HepG2 (cell line): ENCODE results near the gene CA9. TPM values are rescaled to one million over a fixed set of nuclear protein-coding genes. Genes with fewer than 3 reads are reported as not detected.

ENCODE experiments used
- ATAC-seq: fragments of 200-7000 bp; cut with Tn5 transposase; 3 replicates; pipeline ENCODE4 v1.9.1; 2020; ENCODE audit warnings: mild to moderate bottlenecking, moderate library complexity
- BruUV-seq: library from RNA; stranded (reverse); fragments of 400-500 nt; replicated peaks from 2 replicates; lab custom pipeline; 2021; lab: Mats Ljungman, UMichigan
- CTCF ChIA-PET: fragments of 300-600 bp; formaldehyde crosslinking; extraction: SDS; loops from one replicate; lab custom pipeline; 2021; ENCODE audit warnings: low total read pairs, inconsistent platforms, low intra/inter-chr PET ratio; lab: Yijun Ruan, JAX
- POLR2A ChIA-PET: fragments of 350-600 bp; sonication (Branson Sonifier 250); formaldehyde crosslinking; loops from one replicate; lab custom pipeline; 2020; ENCODE audit warnings: antibody characterized with exemption, inconsistent platforms; lab: Yijun Ruan, JAX
- DNase-seq: peaks from one replicate; pipeline ENCODE4 v3.0.0-alpha.2; 2015; ENCODE audit warnings: low spot score
- FAIRE-seq: peaks from 3 replicates; lab custom pipeline; 2011; peaks lifted over from hg19 to GRCh38; lab: Jason Lieb, UNC
- H2AFZ ChIP-seq: one replicate; pipeline ENCODE4 v1.6.1; 2011; ENCODE audit warnings: low read length, inconsistent platforms
- H3K27ac ChIP-seq: fragments of 300-600 bp; 3 replicates; pipeline ENCODE4 v1.8.0; 2011; ENCODE audit warnings: mixed run types, mild to moderate bottlenecking, mixed read lengths, low read length, inconsistent platforms; ENCODE audit not compliant: insufficient read depth; ENCODE audit errors: extremely low read length
- H3K27me3 ChIP-seq, 2 experiments: fragments of 200-600 bp in 1 of 2; 2 replicates in 1 of 2; 3 replicates in 1 of 2; pipeline versions ENCODE4 v1.6.0 to v1.8.0; 2011; ENCODE audit warnings: low read length in 2 of 2, mild to moderate bottlenecking in 2 of 2, moderate library complexity in 2 of 2, inconsistent platforms in 1 of 2; ENCODE audit not compliant: insufficient read depth in 2 of 2, control insufficient read depth in 1 of 2
- H3K36me3 ChIP-seq, 2 experiments: fragments of 200-600 bp in 1 of 2; replicated peaks in 1 of 2; 2 replicates in 1 of 2; 3 replicates in 1 of 2; pipeline versions ENCODE4 v1.5.1 to v1.8.0; 2011; ENCODE audit warnings: low read length in 2 of 2, inconsistent platforms in 1 of 2; ENCODE audit not compliant: insufficient read depth in 2 of 2, control insufficient read depth in 1 of 2
- H3K4me1 ChIP-seq: 2 replicates; pipeline ENCODE4 v1.5.1; 2012; ENCODE audit warnings: low read length, inconsistent platforms; ENCODE audit not compliant: insufficient read depth
- H3K4me2 ChIP-seq: 2 replicates; pipeline ENCODE4 v1.6.0; 2011; ENCODE audit warnings: low read depth, low read length, inconsistent platforms
- H3K4me3 ChIP-seq, 3 experiments: fragments of 200-600 bp in 1 of 3; sonication (generic), shearing (Covaris generic) in 1 of 3; replicated peaks in 1 of 3; 2 replicates each; pipeline ENCODE4 v1.5.1; 2011 to 2016; ENCODE audit warnings: low read length in 3 of 3, inconsistent platforms in 2 of 3, low read depth in 2 of 3, mild to moderate bottlenecking in 2 of 3, control low read depth in 1 of 3, mixed read lengths in 1 of 3; ENCODE audit not compliant: insufficient read depth in 1 of 3
- H3K79me2 ChIP-seq: one replicate; pipeline ENCODE4 v1.6.1; 2011; ENCODE audit warnings: low read length, inconsistent platforms; ENCODE audit not compliant: insufficient read depth
- H3K9ac ChIP-seq: 2 replicates; pipeline ENCODE4 v1.6.0; 2011; ENCODE audit warnings: mild to moderate bottlenecking, low read depth, low read length, inconsistent platforms; ENCODE audit not compliant: insufficient read depth
- H3K9me3 ChIP-seq: 2 replicates; pipeline ENCODE4 v1.5.1; 2012; ENCODE audit warnings: mild to moderate bottlenecking, low read length
- H4K20me1 ChIP-seq: 2 replicates; pipeline ENCODE4 v1.6.0; 2011; ENCODE audit warnings: inconsistent platforms, mild to moderate bottlenecking, low read length, moderate library complexity; ENCODE audit not compliant: insufficient read depth
- CSRNP2 ChIP-seq: sonication (generic); formaldehyde crosslinking; conservative IDR thresholded peaks from 2 replicates; pipeline ENCODE4 v1.8.0; 2022; ENCODE audit warnings: low read depth, missing genetic modification reagents
- FOSL2 ChIP-seq: sonication (generic); formaldehyde crosslinking; IDR thresholded peaks from 2 replicates; pipeline ENCODE4 v1.4.0; 2020; ENCODE audit warnings: missing genetic modification reagents
- HNF1B ChIP-seq: sonication (generic); formaldehyde crosslinking; IDR thresholded peaks from 2 replicates; pipeline ENCODE4 v1.5.1; 2020; ENCODE audit warnings: mild to moderate bottlenecking, moderate library complexity, missing genetic modification reagents
- IKZF5 ChIP-seq: IDR thresholded peaks from 2 replicates; pipeline ENCODE4 v1.6.1; 2018; ENCODE audit warnings: missing genetic modification reagents, mild to moderate bottlenecking, missing compliant biosample characterization
- POGK ChIP-seq: sonication (generic); formaldehyde crosslinking; conservative IDR thresholded peaks from 2 replicates; pipeline ENCODE4 v1.8.0; 2022; ENCODE audit warnings: mild to moderate bottlenecking, moderate library complexity, missing genetic modification reagents
- ZBTB34 ChIP-seq: sonication (generic); formaldehyde crosslinking; IDR thresholded peaks from 2 replicates; pipeline ENCODE4 v1.8.0; 2022; ENCODE audit warnings: mild to moderate bottlenecking, missing genetic modification reagents
- ZNF547 ChIP-seq: sonication (generic); formaldehyde crosslinking; IDR thresholded peaks from 2 replicates; pipeline ENCODE4 v1.5.1; 2020; ENCODE audit warnings: mild to moderate bottlenecking, missing genetic modification reagents
- ZNF703 ChIP-seq: sonication (generic); formaldehyde crosslinking; IDR thresholded peaks from 2 replicates; pipeline ENCODE4 v1.5.1; 2020; ENCODE audit warnings: missing genetic modification reagents, mild to moderate bottlenecking, moderate library complexity, borderline replicate concordance
- WGBS: methylation state at CpG from one replicate; pipeline ENCODE4 v1.1.6; 2017; ENCODE audit warnings: low lambda C conversion rate; 5-methylcytosine and 5-hydroxymethylcytosine counted together
- in situ Hi-C: cut with HindIII; loops from 2 replicates; pipeline ENCODE4 v1.10.0; 2017; ENCODE audit warnings: low pct_unique_long_range_greater_than_20kb; ENCODE audit not compliant: extremely low pct_ligation_motif_present
- intact Hi-C: fragments of 100-400 bp; cut with micrococcal nuclease; formaldehyde crosslinking; loops from one replicate; pipeline ENCODE4 v1.10.0; 2022; ENCODE audit not compliant: unreplicated experiment
- polyA plus RNA-seq, 8 experiments: library from polyadenylated mRNA; depleted of rRNA in 3 of 8; stranded (reverse) in 7 of 8; unstranded in 1 of 8; fragments of >200 nt; fragmentation: Illumina TruSeq in 4 of 8; extraction: Trizol in 4 of 8; gene quantifications; 2 replicates each; pipeline versions ENCODE4 v1.2.1 to v1.2.3, GENCODE V29; 2011 to 2016; ENCODE audit warnings: low read depth in 4 of 8, missing spikeins in 1 of 8, mixed read lengths in 1 of 8; ENCODE audit not compliant: insufficient read depth in 1 of 8
- total RNA-seq, 5 experiments: library from RNA; depleted of rRNA; stranded (reverse); fragments of >200 nt; fragmentation: Illumina TruSeq; extraction: Trizol; gene quantifications; 2 replicates each; pipeline ENCODE4 v1.2.3, GENCODE V29; 2016; ENCODE audit warnings: low read depth in 1 of 5

Gene CA9
- total and polyA plus RNA-seq, 2 of the 13 experiments (the other 11 are each of a cell fraction or from before 2014, with no cell fraction given) = 0.13 to 152 TPM

- H2AFZ ChIP-seq = no peak overlapping the region
- peak; percentile 37 for FAIRE-seq
- H3K4me2 ChIP-seq = no peak overlapping the region
- no peak for DNase-seq
- H3K9ac ChIP-seq = no peak overlapping the region
- H3K4me1 ChIP-seq = peaks cover 26% of the 10 kb centered on the region
- no peaks in the 10 kb centered on the region for H3K9me3 ChIP-seq
- POLR2A ChIA-PET = interaction anchor here (0.6 to 2.3 kb wide), 11 partner anchors 8 to 61 kb away, joined by 3 to 12 read pairs (median 8); partner anchors contain the start of genes ARHGEF39, CA9, CCDC107 and CREB3
- no peak overlapping the region for H3K4me3 ChIP-seq
- BruUV-seq = no TSS peak
- H4K20me1 ChIP-seq = no peaks in the 10 kb centered on the region
- ATAC-seq = no peak; the same call in 2 of the 3 replicates
- peaks cover 23 to 43% of the 10 kb centered on the region in 2 experiments; a peak in 4 of 5 replicates for H3K36me3 ChIP-seq
- in situ Hi-C loops = loop anchor here (5.0 kb wide), 1 partner anchor 34 kb away; no protein-coding TSS in a partner anchor
- TF ChIP-seq ZNF547 (CRISPR knock-in tag) (no peak), ZBTB34 (CRISPR knock-in tag) (no peak), ZNF703 (CRISPR knock-in tag) (no peak), POGK (no peak), CSRNP2 (no peak), IKZF5 (CRISPR knock-in tag) (no peak), HNF1B (CRISPR knock-in tag) (0 out of 2 replicates have a peak, but pooled peaks have one; percentile 30), FOSL2 (0 out of 2 replicates have a peak, but pooled peaks have one; percentile 17)
- TF ChIP-seq, all 625 proteins: peak for 2
- CTCF ChIA-PET = interaction anchor here (1.5 kb wide), 2 partner anchors 31 to 38 kb away, joined by 5 to 9 read pairs; partner anchors contain the start of genes ARHGEF39, CCDC107 and RMRP
- H3K27me3 ChIP-seq = no peaks in the 10 kb centered on the region
- no peaks in the 10 kb centered on the region for H3K79me2 ChIP-seq
- WGBS = 72% methylated on average over 3 of the region's 3 CpGs
- intact Hi-C loops = loop anchor here (2.0 to 10.0 kb wide), 2 partner anchors 35 to 51 kb away; no protein-coding TSS in a partner anchor
- no peak overlapping the region for H3K27ac ChIP-seq
These were observed 22.2 kb downstream of the CA9 start for GRCh38 chr9:35695943-35696401.
